GM18520 (cell line): ENCODE measurements around the gene CA10.

Experiments
- ATAC-seq: cut with Tn5 transposase; IDR thresholded peaks from one replicate; pipeline ENCODE4 v1.9.1; 2021; ENCODE audit not compliant: unreplicated experiment

Gene CA10

DNA sequence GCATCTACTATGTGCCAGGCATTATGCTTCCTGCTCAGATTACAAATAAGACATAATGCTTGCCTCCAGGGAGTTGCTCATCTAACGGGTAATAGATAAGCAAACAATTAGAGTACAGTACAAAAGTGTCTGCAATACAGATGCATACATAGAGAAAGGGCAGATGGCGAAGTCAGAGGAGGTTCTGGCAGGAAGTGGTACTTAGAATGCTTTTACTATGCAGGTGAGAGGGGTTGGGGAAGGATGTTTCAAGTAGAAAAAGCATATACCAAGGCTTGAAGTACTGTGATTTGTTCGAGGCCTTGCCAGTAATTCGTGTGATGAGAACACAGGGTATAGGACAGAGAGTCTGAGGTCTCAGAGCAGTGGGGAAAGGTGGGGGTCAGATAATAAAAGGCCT, 548.4 kb downstream of the CA10 start:
- ATAC-seq, result no peak

DNA sequence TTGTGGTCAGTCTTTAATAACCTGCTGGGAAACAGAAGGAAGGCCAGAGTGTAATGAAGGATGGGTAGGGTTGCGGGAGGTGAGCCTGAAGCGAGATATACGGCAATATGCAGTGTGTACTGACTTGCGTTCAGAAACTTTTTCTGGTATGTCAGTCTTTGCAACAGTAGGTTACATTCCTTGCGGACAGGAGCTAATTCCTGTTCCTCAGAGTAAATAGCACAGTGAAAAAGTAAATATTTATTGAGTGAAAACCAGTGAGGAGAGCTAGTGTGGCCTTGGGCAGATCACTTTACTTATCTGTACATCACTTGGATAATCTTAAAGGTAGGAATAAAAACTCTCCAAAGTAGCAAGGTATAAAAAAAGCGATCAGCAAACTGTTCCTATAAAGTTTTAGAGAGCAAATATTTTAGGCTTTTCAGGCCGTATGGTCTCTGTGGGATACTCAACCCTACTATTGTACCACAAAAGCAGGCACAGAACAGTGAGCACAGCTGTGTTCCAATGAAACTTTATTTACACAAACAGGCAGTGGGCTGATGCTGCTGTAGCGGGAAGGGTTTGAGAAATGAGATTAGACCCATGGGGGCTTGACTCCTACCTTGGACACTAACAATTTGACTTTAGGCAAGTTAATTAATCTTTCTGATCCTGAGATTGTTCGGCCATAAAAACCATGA, 550.1 kb downstream of the CA10 start:
- no peak for ATAC-seq

DNA sequence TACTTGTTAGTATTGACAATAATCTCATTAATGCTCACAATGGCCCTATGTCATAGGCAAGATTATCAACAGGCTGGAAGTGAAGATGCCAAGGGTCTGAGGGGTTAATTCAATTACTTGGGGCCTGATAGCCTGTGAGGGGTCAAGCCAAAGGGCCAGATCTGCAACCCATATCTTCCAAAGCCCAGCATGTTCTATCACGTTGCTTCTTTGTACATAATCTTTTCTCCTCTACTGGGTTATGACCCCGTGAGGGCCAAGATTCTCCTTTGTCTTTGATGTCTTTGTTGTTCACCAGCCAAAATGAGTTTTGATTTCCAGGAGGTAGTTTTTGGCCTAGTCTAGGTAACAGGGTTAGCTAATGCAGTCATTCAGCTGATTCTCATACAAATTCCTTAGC, 551.0 kb downstream of the CA10 start:
- ATAC-seq, result no peak

DNA sequence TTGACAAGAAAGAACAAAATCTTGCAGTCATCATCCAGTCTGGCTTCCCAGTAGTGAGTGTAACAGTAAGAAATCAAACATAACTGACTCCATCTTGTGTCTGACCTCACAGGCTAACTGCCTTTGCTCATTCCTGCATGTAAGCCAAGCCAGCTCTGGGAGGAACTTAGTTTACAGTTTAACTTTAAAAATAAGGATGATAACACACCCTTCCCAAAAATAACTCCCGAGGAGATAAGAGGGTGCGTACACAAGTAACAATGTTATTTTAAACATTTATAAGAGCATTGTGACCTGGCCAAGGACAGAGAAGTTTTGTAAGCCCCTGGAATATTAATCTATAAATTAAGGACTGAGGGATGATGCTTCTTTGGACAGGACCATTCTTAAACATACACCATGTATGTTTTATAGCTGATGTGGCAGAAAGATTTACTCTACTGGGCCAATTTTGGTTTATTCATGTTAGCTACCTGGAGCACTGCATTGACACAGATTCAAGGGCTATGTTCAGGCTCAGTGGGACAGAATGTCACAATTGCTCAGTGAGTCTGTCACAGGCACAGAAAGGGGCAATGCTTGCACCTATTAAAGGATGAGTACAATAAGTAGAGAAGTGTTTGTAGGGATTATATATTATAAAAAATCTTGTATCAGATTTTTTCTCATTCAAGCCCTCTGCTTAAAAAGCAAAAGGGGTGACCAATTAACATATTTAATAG, 554.1 kb downstream of the CA10 start:
- no peak for ATAC-seq

DNA sequence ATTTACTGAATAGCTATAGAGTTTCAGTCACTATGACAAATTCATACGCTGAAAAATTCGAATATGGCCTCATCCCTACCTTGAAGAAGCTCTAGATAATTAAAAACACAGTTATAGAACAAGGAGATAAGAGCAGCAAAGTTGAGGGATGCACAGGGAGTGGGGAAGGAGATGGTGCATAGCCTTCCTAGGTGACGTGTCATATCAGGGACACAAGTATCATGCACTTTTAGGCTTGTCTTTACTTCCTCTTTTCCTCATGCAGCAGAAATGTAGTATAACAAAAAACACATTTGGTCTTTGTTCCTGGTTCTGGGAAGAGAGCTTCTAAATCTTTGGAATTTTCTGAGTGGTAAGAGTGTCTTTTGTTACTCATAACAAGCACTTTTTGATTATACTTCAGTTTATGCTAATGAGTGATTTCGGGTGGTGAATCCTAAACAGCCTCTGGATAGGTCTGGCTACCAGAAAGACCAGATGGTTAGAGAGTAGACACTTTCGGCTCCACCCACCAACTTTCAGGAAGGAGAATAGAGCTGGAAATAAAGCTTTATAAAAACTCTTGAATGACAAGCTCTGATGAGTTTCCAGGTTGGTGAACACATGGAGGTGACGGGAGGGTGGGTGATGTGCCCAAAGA, 556.8 kb downstream of the CA10 start:
- no peak for ATAC-seq

DNA sequence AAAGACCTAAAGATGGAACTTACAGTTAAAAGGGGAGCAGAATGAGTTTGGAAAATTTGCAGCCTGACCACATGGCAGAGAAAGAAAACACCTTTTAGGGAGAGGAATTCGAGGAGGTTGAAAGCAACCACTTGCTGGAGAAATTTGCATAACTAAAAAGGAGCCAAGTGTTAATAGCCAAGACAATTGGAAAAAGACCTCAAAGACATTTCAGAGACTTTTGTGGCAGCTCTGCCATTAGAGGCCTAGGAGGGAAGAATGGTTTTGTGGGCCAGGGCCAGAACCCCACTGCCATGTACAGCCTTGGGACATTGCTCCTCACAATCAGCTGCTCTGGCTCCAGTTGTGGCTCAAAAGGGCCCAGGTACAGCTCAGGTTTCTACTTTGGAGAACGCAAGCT, 559.7 kb downstream of the CA10 start:
- ATAC-seq, result no peak

DNA sequence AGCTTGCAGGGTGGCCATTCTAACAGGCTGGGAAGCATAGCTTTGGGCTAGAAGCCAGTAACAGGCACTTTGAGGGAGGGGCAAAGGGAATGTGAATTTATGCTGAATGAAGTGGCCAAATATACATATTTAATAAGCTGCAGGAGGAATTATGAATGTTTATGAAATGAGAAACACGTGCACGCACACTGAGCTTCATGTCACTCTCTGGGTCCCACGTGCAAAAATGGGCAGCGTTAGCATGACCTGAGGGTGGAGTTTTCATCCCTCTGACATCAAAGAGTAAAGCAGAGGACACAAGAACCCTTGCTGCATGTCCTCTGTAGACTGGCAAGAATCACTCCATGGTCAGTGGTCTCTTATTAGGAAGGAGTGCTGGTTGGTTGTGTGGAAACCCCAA, 561.2 kb downstream of the CA10 start:
- ATAC-seq, result no peak

DNA sequence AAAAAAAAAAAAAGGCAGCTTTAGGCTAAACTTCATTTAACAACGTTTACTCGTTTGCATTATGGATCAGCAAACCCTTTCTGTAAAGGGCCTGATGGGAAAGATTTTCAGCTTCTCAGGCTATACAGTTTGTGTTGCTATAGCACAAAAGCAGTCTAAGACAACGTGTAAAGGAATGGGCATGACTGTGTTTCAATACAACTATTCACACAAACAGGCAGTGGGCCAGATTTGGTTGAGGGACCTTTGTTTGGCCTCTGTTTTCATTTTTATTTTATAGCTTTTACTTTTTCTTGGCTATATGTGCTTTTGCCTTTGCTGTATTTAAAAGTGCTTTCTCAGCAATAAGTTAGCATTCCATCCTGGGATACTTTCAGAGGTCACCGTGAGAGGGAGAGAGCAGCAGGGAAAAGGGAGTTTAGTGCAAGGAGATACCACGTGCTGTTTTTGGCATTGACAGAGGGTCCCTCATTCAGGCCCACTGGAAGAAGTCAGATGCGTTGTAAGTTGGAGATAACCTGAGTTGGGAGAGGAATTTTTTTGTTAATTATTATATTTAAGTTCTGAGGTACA, 562.6 kb downstream of the CA10 start:
- ATAC-seq, result no peak

DNA sequence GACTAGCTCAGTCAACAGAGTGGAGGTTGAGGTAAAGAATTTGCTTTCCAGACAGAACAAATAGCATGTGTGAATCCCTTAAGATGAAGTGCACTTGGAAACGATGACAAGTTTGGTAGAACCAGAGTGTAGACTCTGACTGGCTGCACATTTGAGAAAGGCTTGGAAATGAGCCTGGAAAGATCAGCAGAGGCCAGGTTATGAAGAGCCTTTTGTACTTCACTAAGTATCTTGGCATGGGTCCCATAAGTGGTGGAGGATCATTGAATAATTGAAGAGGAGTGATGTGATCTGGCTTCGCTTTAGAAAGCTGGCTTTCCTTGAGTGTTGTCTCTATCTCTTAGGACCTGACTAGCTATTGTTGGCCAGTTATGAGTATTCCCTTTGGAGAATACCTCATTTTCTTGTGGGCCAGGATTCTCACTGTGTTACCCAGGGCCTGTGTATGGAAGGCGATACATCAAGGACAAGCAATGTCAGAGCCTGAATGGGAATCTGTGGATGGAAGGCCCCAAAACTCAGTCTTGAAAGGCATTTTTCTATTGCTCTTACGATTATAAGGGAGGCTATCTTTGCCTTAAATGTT, 568.4 kb downstream of the CA10 start:
- ATAC-seq, result no peak

DNA sequence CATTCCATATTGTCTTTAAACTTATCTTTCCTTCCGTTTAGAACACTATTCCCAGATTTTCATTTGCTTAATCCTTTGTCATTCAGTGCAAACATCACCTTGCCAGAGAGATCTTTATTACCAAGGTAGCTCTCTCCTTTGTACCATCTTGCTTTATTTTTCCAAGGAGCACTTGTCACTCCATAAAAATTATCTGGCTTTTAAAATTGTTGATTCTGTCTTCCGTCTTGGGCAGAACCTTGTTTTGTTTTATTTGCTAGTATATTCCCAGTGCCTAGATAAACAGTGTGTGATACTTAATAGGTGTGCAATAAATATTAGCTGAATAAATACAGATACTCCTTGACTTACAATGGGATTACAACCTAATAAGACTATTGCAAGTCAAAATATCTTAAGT, 570.5 kb downstream of the CA10 start:
- no peak for ATAC-seq

DNA sequence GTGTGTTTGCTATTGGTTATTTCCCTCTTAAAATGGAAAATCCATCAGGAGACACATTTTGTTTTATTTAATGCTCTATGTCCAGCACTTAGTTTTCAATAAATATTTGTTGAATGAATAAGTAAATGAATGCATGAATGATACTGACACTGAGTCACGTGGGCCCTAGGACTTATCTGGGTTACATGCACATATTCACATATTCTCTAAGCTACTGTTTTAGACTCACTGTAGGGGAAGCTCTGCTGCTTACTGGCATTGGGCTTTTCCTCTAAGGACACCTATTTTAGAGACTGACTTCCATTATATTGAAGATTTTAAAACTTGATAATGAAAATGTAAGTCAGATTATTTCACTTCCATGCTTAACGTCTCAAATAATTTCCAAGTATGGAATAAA, 571.0 kb downstream of the CA10 start:
- no peak for ATAC-seq

DNA sequence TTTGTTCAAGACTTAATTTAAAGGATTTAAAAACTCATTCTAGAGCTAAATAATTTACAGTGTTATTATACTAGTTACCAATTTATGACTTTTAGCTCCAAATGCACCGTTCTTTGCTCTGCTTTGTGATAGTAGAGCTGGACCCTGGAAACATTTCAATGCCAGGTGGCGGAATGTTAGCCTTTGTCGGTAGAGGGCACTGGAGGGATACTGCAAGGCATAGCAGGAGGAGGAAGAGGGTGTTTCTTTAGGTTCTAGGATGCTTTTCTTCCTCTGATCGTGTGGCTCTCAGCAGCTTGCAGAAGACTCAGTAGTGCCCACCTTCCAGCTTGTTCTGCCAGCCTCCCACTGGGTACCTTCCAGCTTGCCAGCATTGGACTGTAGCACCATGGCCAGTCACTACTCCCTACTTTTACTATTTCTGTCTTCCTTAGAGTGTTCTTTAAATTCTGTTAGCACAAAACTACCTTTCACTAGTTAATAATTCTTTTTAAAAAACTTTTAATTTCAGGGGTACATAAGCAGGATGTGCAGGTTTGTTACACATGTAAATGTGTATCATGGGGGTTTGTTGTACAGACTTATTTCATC, 572.9 kb downstream of the CA10 start:
- no peak for ATAC-seq

DNA sequence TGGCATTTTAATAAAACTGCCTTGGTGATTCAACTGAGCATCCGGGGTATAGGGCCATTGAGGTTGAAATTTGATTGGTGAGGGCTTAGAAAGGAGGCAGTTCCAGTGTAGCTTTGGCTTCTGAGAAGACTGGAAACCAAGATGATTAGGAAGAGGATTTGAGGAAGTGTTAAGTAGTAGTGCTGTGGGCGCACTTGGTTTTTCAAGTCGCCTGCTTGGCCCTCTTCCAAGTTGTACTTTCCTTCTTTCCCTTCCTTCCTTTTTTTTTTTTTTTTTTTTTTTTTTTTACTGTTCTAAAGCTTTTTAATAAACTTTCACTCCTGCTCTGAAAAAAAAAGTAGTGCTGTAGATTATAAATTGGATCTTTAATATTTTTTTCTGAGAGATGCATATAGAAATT, 577.6 kb downstream of the CA10 start:
- ATAC-seq, result no peak
